WTC11 (cell line): ENCODE results near the gene GALNT7. TPM values are rescaled to one million over a fixed set of nuclear protein-coding genes. Genes with fewer than 3 reads are reported as not detected.

Source experiments
- ATAC-seq: fragments of 200-7000 bp; cut with Tn5 transposase; 2 replicates; pipeline ENCODE4 v1.10.0; 2021; ENCODE audit warnings: mild to moderate bottlenecking, moderate library complexity
- CTCF ChIA-PET: fragments of 300-600 bp; sonication (Branson Sonifier 250); formaldehyde crosslinking; loops from one replicate; lab custom pipeline; 2021; ENCODE audit warnings: antibody characterized with exemption; lab: Charles Lee
- POLR2A ChIA-PET: fragments of 350-600 bp; sonication (Branson Sonifier 250); formaldehyde crosslinking; loops from one replicate; lab custom pipeline; 2021; ENCODE audit warnings: antibody characterized with exemption; lab: Charles Lee
- DNase-seq: peaks from one replicate; pipeline ENCODE4 v3.0.0; 2021; ENCODE audit warnings: low spot score
- H3K27ac Mint-ChIP-seq: 2 replicates; pipeline ENCODE4 v1.8.0; 2021; ENCODE audit warnings: mixed read lengths
- H3K27me3 Mint-ChIP-seq: 2 replicates; pipeline ENCODE4 v1.8.0; 2021; ENCODE audit warnings: low read depth, mild to moderate bottlenecking, moderate library complexity, mixed read lengths
- H3K36me3 Mint-ChIP-seq: 2 replicates; pipeline ENCODE4 v1.8.0; 2021; ENCODE audit warnings: mixed read lengths
- H3K4me1 Mint-ChIP-seq: 2 replicates; pipeline ENCODE4 v1.8.0; 2022; ENCODE audit warnings: mixed read lengths
- H3K4me3 Mint-ChIP-seq: 2 replicates; pipeline ENCODE4 v1.8.0; 2021; ENCODE audit warnings: mild to moderate bottlenecking, moderate library complexity, mixed read lengths
- H3K9me3 Mint-ChIP-seq: 2 replicates; pipeline ENCODE4 v1.8.0; 2021; ENCODE audit warnings: mixed read lengths
- E2F5 ChIP-seq: sonication (generic); formaldehyde crosslinking; IDR thresholded peaks from 2 replicates; pipeline ENCODE4 v1.8.1; 2022; ENCODE audit warnings: mild to moderate bottlenecking, moderate library complexity, missing genetic modification reagents
- ELF4 ChIP-seq: sonication (generic); formaldehyde crosslinking; IDR thresholded peaks from 2 replicates; pipeline ENCODE4 v1.8.1; 2022; ENCODE audit warnings: low read depth, mild to moderate bottlenecking, moderate library complexity, missing genetic modification reagents
- FOXP4 ChIP-seq: sonication (generic); formaldehyde crosslinking; IDR thresholded peaks from 2 replicates; pipeline ENCODE4 v1.8.0; 2022; ENCODE audit warnings: mild to moderate bottlenecking, missing genetic modification reagents
- JAZF1 ChIP-seq: fragments of 250-450 bp; sonication (Bioruptor Pico); IDR thresholded peaks from 2 replicates; pipeline ENCODE4 v1.9.0; 2021; ENCODE audit warnings: moderate library complexity, mild to moderate bottlenecking, inconsistent platforms
- MXD4 ChIP-seq: fragments of 250-450 bp; sonication (Bioruptor Pico); IDR thresholded peaks from 2 replicates; pipeline ENCODE4 v1.8.0; 2021; ENCODE audit warnings: mild to moderate bottlenecking, moderate library complexity, borderline replicate concordance
- NR3C1 ChIP-seq: sonication (generic); formaldehyde crosslinking; conservative IDR thresholded peaks from 2 replicates; pipeline ENCODE4 v1.8.1; 2023; ENCODE audit warnings: low read depth, mild to moderate bottlenecking, missing genetic modification reagents
- SMAD3 ChIP-seq: sonication (generic); formaldehyde crosslinking; IDR thresholded peaks from 2 replicates; pipeline ENCODE4 v1.8.0; 2022; ENCODE audit warnings: missing genetic modification reagents, mild to moderate bottlenecking, borderline replicate concordance
- TCF7 ChIP-seq: sonication (generic); formaldehyde crosslinking; IDR thresholded peaks from 2 replicates; pipeline ENCODE4 v1.8.0; 2022; ENCODE audit warnings: mild to moderate bottlenecking, low read depth, missing genetic modification reagents, moderate library complexity
- TEAD1 ChIP-seq: sonication (generic); formaldehyde crosslinking; IDR thresholded peaks from 2 replicates; pipeline ENCODE4 v1.8.0; 2022; ENCODE audit warnings: mild to moderate bottlenecking, missing genetic modification reagents
- ZNF121 ChIP-seq: sonication (generic); formaldehyde crosslinking; IDR thresholded peaks from 2 replicates; pipeline ENCODE4 v1.8.0; 2023; ENCODE audit warnings: missing genetic modification reagents
- ZNF219 ChIP-seq: sonication (generic); formaldehyde crosslinking; IDR thresholded peaks from 2 replicates; pipeline ENCODE4 v1.8.0; 2023; ENCODE audit warnings: missing genetic modification reagents, mild to moderate bottlenecking, borderline replicate concordance
- ZNF263 ChIP-seq: sonication (generic); formaldehyde crosslinking; IDR thresholded peaks from 2 replicates; pipeline ENCODE4 v1.8.1; 2022; ENCODE audit warnings: low read depth, mild to moderate bottlenecking, moderate library complexity, missing genetic modification reagents
- ZNF416 ChIP-seq: fragments of 250-450 bp; sonication (Bioruptor Pico); IDR thresholded peaks from 2 replicates; pipeline ENCODE4 v1.9.0; 2021; ENCODE audit warnings: mild to moderate bottlenecking, inconsistent platforms
- total RNA-seq: library from RNA; stranded (reverse); gene quantifications from 3 replicates; pipeline ENCODE4 v1.2.3, GENCODE V29; 2021
- TF ChIP-seq, protein P1 (sequence below): fragments of 250-450 bp; sonication (Bioruptor Pico); IDR thresholded peaks from 2 replicates; pipeline ENCODE4 v1.9.0; 2021; ENCODE audit warnings: moderate library complexity, mild to moderate bottlenecking, inconsistent platforms, borderline replicate concordance
- TF ChIP-seq, protein P2 (sequence below): fragments of 250-450 bp; sonication (Bioruptor Pico); IDR thresholded peaks from 2 replicates; pipeline ENCODE4 v2.1.2; 2022; ENCODE audit warnings: mild to moderate bottlenecking, moderate library complexity
- TF ChIP-seq, protein P3 (sequence below): sonication (generic); formaldehyde crosslinking; IDR thresholded peaks from 2 replicates; pipeline ENCODE4 v1.8.1; 2023; ENCODE audit warnings: mild to moderate bottlenecking, moderate library complexity, missing genetic modification reagents
- TF ChIP-seq, protein P4 (sequence below): fragments of 250-450 bp; sonication (Bioruptor Pico); conservative IDR thresholded peaks from 2 replicates; pipeline ENCODE4 v1.9.0; 2021; ENCODE audit warnings: mild to moderate bottlenecking
- TF ChIP-seq, protein P5 (sequence below): sonication (generic); formaldehyde crosslinking; IDR thresholded peaks from 2 replicates; pipeline ENCODE4 v1.8.0; 2023; ENCODE audit warnings: mild to moderate bottlenecking, missing genetic modification reagents
- TF ChIP-seq, protein P6 (sequence below): fragments of 250-450 bp; sonication (Bioruptor Pico); IDR thresholded peaks from 2 replicates; pipeline ENCODE4 v1.9.0; 2021; ENCODE audit warnings: mild to moderate bottlenecking, borderline replicate concordance

GALNT7 gene
- total RNA-seq, 1 experiment from 2014 or later = 86.9 TPM

DNA sequence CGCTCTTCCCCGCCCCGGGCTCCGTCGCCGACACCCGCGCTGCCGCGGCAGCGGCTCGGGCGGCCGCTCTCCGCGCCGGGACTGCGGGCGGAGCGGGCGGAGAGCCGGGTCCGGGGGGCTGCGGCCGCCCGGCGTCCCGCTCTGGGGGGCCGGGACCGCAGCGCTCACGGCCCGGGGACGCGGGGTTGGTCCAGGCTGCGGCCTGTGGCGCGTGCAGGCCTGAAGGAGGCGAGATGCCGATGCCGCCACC, 492 bp downstream of the GALNT7 start (continued):
- TF ChIP-seq E2F5 = no peak
- TF ChIP-seq, protein P1, sequence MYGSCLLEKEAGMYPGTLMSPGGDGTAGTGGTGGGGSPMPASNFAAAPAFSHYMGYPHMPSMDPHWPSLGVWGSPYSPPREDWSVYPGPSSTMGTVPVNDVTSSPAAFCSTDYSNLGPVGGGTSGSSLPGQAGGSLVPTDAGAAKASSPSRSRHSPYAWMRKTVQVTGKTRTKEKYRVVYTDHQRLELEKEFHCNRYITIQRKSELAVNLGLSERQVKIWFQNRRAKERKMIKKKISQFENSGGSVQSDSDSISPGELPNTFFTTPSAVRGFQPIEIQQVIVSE = no peak
- TF ChIP-seq, protein P2, sequence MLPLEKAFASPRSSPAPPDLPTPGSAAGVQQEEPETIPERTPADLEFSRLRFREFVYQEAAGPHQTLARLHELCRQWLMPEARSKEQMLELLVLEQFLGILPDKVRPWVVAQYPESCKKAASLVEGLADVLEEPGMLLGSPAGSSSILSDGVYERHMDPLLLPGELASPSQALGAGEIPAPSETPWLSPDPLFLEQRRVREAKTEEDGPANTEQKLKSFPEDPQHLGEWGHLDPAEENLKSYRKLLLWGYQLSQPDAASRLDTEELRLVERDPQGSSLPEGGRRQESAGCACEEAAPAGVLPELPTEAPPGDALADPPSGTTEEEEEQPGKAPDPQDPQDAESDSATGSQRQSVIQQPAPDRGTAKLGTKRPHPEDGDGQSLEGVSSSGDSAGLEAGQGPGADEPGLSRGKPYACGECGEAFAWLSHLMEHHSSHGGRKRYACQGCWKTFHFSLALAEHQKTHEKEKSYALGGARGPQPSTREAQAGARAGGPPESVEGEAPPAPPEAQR (CRISPR knock-in tag) = no peak
- TF ChIP-seq NR3C1 (CRISPR knock-in tag) = no peak
- TF ChIP-seq ZNF121 = no peak
- TF ChIP-seq, protein P3, sequence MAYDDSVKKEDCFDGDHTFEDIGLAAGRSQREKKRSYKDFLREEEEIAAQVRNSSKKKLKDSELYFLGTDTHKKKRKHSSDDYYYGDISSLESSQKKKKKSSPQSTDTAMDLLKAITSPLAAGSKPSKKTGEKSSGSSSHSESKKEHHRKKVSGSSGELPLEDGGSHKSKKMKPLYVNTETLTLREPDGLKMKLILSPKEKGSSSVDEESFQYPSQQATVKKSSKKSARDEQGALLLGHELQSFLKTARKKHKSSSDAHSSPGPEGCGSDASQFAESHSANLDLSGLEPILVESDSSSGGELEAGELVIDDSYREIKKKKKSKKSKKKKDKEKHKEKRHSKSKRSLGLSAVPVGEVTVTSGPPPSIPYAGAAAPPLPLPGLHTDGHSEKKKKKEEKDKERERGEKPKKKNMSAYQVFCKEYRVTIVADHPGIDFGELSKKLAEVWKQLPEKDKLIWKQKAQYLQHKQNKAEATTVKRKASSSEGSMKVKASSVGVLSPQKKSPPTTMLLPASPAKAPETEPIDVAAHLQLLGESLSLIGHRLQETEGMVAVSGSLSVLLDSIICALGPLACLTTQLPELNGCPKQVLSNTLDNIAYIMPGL (CRISPR knock-in tag) = no peak
- TF ChIP-seq ZNF263 = no peak
- no peak for TF ChIP-seq ZNF219 (CRISPR knock-in tag)
- TF ChIP-seq, protein P4, sequence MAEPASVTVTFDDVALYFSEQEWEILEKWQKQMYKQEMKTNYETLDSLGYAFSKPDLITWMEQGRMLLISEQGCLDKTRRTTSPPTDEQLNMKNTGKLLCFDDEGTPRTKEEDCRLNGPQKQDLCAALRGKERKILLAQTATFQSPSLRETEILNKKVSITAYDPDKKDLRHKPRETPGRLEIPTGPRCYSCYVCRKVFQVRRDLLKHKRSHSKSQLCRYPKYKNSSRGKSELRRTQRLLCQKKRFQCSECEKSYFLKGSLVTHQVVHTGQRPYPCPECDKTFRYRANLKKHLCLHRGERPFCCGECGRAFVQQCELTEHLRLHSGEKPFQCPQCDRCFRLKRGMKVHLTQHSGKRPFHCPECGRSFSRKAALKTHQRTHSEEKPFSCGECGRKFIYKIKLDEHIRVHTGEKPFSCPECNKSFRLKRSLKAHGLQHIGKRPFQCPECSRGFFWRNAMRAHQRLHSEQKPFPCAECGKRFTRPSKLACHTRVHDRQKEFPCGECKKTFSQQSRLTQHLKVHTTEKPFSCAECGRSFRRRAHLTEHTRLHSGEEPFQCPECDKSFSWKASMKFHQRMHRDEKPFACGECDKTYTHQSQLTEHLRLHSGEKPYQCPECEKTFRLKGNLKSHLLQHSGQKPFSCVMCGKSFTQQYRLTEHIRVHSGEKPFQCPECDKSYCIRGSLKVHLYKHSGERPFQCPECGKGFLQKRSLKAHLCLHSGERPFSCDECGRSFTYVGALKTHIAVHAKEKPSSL (CRISPR knock-in tag) = no peak
- no peak for TF ChIP-seq TCF7 (CRISPR knock-in tag)

GRCh38 chr4:173169428-173170181, 994 bp downstream of the GALNT7 start:
- CTCF ChIA-PET = interaction anchor here (1.2 to 3.9 kb wide), 5 partner anchors 132 to 156 kb away, joined by 3 to 26 read pairs (median 6); no protein-coding TSS in a partner anchor
- ATAC-seq (peak; percentile 24), DNase-seq (peak; percentile 68)
- Mint-ChIP-seq H3K27ac (no peak overlapping the region), H3K4me1 (peaks cover 60% of the 10 kb centered on the region), H3K27me3 (no peaks in the 10 kb centered on the region), H3K36me3 (peaks cover 17% of the 10 kb centered on the region), H3K9me3 (no peaks in the 10 kb centered on the region), H3K4me3 (peak overlapping the region; percentile 90)
- POLR2A ChIA-PET = interaction anchor here (0.6 to 1.9 kb wide), 3 partner anchors 16 to 165 kb away, joined by 3 to 6 read pairs (median 3); partner anchors contain the start of gene HMGB2
- TF ChIP-seq, protein P5, sequence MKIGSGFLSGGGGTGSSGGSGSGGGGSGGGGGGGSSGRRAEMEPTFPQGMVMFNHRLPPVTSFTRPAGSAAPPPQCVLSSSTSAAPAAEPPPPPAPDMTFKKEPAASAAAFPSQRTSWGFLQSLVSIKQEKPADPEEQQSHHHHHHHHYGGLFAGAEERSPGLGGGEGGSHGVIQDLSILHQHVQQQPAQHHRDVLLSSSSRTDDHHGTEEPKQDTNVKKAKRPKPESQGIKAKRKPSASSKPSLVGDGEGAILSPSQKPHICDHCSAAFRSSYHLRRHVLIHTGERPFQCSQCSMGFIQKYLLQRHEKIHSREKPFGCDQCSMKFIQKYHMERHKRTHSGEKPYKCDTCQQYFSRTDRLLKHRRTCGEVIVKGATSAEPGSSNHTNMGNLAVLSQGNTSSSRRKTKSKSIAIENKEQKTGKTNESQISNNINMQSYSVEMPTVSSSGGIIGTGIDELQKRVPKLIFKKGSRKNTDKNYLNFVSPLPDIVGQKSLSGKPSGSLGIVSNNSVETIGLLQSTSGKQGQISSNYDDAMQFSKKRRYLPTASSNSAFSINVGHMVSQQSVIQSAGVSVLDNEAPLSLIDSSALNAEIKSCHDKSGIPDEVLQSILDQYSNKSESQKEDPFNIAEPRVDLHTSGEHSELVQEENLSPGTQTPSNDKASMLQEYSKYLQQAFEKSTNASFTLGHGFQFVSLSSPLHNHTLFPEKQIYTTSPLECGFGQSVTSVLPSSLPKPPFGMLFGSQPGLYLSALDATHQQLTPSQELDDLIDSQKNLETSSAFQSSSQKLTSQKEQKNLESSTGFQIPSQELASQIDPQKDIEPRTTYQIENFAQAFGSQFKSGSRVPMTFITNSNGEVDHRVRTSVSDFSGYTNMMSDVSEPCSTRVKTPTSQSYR (CRISPR knock-in tag) = no peak
- no peak for TF ChIP-seq JAZF1 (CRISPR knock-in tag)
- TF ChIP-seq SMAD3 (CRISPR knock-in tag) = 0 out of 2 replicates have a peak, but pooled peaks have one; percentile 16
- TF ChIP-seq ZNF416 (CRISPR knock-in tag) = no peak
- 0 out of 2 replicates have a peak, but pooled peaks have one; percentile 36 for TF ChIP-seq ELF4 (CRISPR knock-in tag)
- TF ChIP-seq FOXP4 (CRISPR knock-in tag) = peak; percentile 43; the same call in 1 of the 2 replicates
- no peak for TF ChIP-seq MXD4 (CRISPR knock-in tag)
- peak; percentile 28; the same call in 1 of the 2 replicates for TF ChIP-seq TEAD1 (CRISPR knock-in tag)
- TF ChIP-seq, protein P6, sequence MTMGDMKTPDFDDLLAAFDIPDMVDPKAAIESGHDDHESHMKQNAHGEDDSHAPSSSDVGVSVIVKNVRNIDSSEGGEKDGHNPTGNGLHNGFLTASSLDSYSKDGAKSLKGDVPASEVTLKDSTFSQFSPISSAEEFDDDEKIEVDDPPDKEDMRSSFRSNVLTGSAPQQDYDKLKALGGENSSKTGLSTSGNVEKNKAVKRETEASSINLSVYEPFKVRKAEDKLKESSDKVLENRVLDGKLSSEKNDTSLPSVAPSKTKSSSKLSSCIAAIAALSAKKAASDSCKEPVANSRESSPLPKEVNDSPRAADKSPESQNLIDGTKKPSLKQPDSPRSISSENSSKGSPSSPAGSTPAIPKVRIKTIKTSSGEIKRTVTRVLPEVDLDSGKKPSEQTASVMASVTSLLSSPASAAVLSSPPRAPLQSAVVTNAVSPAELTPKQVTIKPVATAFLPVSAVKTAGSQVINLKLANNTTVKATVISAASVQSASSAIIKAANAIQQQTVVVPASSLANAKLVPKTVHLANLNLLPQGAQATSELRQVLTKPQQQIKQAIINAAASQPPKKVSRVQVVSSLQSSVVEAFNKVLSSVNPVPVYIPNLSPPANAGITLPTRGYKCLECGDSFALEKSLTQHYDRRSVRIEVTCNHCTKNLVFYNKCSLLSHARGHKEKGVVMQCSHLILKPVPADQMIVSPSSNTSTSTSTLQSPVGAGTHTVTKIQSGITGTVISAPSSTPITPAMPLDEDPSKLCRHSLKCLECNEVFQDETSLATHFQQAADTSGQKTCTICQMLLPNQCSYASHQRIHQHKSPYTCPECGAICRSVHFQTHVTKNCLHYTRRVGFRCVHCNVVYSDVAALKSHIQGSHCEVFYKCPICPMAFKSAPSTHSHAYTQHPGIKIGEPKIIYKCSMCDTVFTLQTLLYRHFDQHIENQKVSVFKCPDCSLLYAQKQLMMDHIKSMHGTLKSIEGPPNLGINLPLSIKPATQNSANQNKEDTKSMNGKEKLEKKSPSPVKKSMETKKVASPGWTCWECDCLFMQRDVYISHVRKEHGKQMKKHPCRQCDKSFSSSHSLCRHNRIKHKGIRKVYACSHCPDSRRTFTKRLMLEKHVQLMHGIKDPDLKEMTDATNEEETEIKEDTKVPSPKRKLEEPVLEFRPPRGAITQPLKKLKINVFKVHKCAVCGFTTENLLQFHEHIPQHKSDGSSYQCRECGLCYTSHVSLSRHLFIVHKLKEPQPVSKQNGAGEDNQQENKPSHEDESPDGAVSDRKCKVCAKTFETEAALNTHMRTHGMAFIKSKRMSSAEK (CRISPR knock-in tag) = no peak
